Glutamatergic neuron (in vitro differentiated cells): ENCODE measurements around the gene PACRG. TPM values are rescaled to one million over a fixed set of nuclear protein-coding genes. Genes with fewer than 3 reads are reported as not detected.

Source experiments
- DNase-seq: peaks from one replicate; pipeline ENCODE4 v3.0.0; 2022
- H3K27ac Mint-ChIP-seq: one replicate; pipeline ENCODE4 v1.8.0; 2020; ENCODE audit warnings: mild to moderate bottlenecking, mixed read lengths, inconsistent platforms; ENCODE audit not compliant: unreplicated experiment
- H3K27me3 Mint-ChIP-seq: one replicate; pipeline ENCODE4 v1.8.0; 2020; ENCODE audit warnings: mild to moderate bottlenecking, moderate library complexity, mixed read lengths, inconsistent platforms; ENCODE audit not compliant: unreplicated experiment
- H3K36me3 Mint-ChIP-seq: one replicate; pipeline ENCODE4 v1.8.0; 2020; ENCODE audit warnings: mild to moderate bottlenecking, mixed read lengths, inconsistent platforms; ENCODE audit not compliant: unreplicated experiment
- H3K4me1 Mint-ChIP-seq: one replicate; pipeline ENCODE4 v1.8.0; 2020; ENCODE audit warnings: mild to moderate bottlenecking, low read depth, mixed read lengths, inconsistent platforms; ENCODE audit not compliant: unreplicated experiment
- H3K4me3 Mint-ChIP-seq: one replicate; pipeline ENCODE4 v1.8.0; 2020; ENCODE audit warnings: mild to moderate bottlenecking, mixed read lengths, inconsistent platforms; ENCODE audit not compliant: unreplicated experiment
- H3K9me3 Mint-ChIP-seq: one replicate; pipeline ENCODE4 v1.8.0; 2020; ENCODE audit warnings: mild to moderate bottlenecking, moderate library complexity, mixed read lengths, inconsistent platforms; ENCODE audit not compliant: unreplicated experiment
- total RNA-seq: library from RNA; stranded (reverse); fragmentation: NEBNext Ultra II Directional; extraction: Animal tissue kit (Norgen Biotek cat#: 25700); gene quantifications from one replicate; pipeline ENCODE4 v1.2.1, GENCODE V29; 2021; ENCODE audit not compliant: unreplicated experiment
- TF ChIP-seq, protein P1 (sequence below): fragments of 200-600 bp; sonication (generic); IDR thresholded peaks from one replicate; pipeline ENCODE4 v1.5.0; 2021; ENCODE audit not compliant: partially characterized antibody, unreplicated experiment

Gene PACRG
- total RNA-seq, 1 donor from 2014 or later: not detected

DNA sequence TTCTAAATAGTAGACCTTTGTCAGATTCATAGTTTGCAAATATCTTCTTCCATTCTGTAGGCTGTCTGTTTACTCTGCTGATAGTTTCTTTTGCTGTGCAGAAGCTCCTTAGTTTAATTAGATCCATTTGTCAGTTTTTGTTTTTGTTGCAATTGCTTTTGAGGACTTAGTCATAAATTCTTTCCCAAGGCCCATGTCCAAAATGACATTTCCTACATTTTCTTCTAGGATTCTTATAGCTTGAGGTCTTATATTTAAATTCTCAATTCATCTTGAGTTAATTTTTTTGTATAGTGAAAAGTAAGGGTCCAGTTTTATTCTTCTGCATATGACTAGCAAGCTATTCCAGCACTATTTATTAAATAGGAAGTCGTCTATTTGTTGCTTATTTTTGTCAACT is 287.0 kb downstream of the PACRG start:
- H3K4me1 Mint-ChIP-seq: no peaks in the 10 kb centered on the region
- no peak for DNase-seq
- no peaks in the 10 kb centered on the region for H3K36me3 Mint-ChIP-seq
- H3K9me3 Mint-ChIP-seq: no peaks in the 10 kb centered on the region
- H3K27ac Mint-ChIP-seq: no peak overlapping the region
- no peaks in the 10 kb centered on the region for H3K27me3 Mint-ChIP-seq
- TF ChIP-seq, protein P1, sequence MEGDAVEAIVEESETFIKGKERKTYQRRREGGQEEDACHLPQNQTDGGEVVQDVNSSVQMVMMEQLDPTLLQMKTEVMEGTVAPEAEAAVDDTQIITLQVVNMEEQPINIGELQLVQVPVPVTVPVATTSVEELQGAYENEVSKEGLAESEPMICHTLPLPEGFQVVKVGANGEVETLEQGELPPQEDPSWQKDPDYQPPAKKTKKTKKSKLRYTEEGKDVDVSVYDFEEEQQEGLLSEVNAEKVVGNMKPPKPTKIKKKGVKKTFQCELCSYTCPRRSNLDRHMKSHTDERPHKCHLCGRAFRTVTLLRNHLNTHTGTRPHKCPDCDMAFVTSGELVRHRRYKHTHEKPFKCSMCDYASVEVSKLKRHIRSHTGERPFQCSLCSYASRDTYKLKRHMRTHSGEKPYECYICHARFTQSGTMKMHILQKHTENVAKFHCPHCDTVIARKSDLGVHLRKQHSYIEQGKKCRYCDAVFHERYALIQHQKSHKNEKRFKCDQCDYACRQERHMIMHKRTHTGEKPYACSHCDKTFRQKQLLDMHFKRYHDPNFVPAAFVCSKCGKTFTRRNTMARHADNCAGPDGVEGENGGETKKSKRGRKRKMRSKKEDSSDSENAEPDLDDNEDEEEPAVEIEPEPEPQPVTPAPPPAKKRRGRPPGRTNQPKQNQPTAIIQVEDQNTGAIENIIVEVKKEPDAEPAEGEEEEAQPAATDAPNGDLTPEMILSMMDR: no peak
- H3K4me3 Mint-ChIP-seq: no peak overlapping the region

DNA sequence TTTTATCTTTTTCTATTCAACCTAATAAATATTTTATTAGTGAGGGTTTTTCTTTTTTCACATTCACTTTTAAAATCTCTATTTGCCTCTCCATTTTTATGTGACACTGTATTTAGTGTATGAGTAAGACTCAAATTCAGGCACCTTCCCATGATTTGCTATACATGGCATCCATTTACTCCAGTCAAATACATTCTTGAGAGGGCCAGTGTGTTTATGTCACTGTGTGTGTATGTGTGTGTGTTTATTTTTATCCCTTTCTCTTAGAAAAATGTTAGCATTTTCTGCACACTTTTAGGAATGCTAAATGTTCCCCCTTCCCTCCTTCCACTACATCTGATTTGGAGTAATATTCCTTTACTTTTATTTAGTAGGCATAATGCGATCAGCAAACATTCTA is 290.0 kb downstream of the PACRG start:
- H3K27ac Mint-ChIP-seq: no peak overlapping the region
- no peak overlapping the region for H3K4me3 Mint-ChIP-seq
- H3K36me3 Mint-ChIP-seq: peaks cover 5% of the 10 kb centered on the region
- H3K4me1 Mint-ChIP-seq: no peaks in the 10 kb centered on the region
- DNase-seq: no peak
- peaks cover 4% of the 10 kb centered on the region for H3K9me3 Mint-ChIP-seq
- TF ChIP-seq, protein P1: no peak
- H3K27me3 Mint-ChIP-seq: no peaks in the 10 kb centered on the region

DNA sequence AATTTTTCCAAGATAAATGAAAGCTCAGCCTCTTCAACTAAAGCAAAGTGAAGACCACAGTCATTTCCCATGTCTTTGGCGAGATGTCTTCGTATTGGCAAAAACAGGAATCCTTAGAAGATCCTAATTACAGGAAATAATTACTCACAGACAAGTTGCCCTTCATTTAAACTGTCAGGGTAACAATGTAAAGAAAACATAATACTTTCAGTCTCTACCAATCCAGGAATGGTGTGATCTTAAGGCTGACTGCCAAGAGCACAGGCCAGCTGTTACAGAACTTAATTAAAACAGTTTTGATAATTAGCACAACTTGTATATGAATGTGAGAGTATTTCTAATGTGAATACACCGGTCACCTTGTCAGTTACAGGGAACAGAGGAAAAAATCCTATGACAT is 292.2 kb downstream of the PACRG start:
- no peak for DNase-seq
- no peak overlapping the region for H3K4me3 Mint-ChIP-seq
- no peak overlapping the region for H3K27ac Mint-ChIP-seq
- TF ChIP-seq, protein P1: no peak
- no peaks in the 10 kb centered on the region for H3K27me3 Mint-ChIP-seq
- peaks cover 4% of the 10 kb centered on the region for H3K9me3 Mint-ChIP-seq
- H3K36me3 Mint-ChIP-seq: peaks cover 19% of the 10 kb centered on the region
- no peaks in the 10 kb centered on the region for H3K4me1 Mint-ChIP-seq

DNA sequence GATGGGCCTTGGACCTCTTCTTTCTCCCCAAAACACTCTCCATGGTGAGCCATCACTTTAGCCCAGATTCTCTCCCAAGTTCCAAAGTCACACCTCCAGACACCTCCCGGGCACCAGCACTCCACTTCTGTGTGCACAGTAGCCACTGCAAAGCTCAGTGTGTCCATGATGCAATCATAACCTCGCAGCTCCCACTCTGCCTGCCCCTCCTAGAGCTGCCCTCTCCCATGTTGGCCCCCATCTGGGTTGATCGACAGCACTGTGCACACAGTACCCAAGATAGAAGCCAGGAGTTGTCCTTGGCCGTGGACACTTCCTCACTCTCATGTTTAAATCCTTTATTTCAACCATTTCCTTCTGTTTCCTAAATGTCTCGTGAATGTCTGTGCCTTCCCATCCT is 293.3 kb downstream of the PACRG start:
- H3K4me1 Mint-ChIP-seq: no peaks in the 10 kb centered on the region
- no peak overlapping the region for H3K4me3 Mint-ChIP-seq
- H3K27me3 Mint-ChIP-seq: no peaks in the 10 kb centered on the region
- no peak overlapping the region for H3K27ac Mint-ChIP-seq
- peaks cover 19% of the 10 kb centered on the region for H3K36me3 Mint-ChIP-seq
- no peak for DNase-seq
- H3K9me3 Mint-ChIP-seq: peaks cover 4% of the 10 kb centered on the region
- TF ChIP-seq, protein P1: no peak

DNA sequence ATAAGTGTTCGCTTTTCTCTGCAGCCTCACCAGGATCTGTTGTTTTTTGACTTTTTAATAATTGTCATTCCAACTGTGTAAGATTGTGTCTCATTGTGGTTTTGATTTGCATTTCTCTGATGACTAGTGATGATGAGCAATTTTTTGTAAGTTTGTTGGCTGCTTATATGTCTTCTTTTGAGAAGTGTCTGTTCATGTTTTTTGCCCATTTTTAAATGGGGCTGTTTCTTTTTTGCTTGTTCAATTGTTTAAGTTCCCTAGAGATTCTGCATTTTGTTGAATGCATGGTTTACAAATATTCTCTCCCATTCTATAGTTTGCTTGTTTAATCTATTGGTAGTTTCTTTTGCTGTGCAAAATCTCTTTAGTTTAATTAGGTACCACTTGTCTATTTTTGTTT is 295.9 kb downstream of the PACRG start:
- H3K4me1 Mint-ChIP-seq: no peaks in the 10 kb centered on the region

More for the DNA sequence above, 295.9 kb downstream of the PACRG start:
- no peak for DNase-seq
- H3K9me3 Mint-ChIP-seq: peaks cover 5% of the 10 kb centered on the region
- TF ChIP-seq, protein P1: no peak
- H3K4me3 Mint-ChIP-seq: no peak overlapping the region
- no peak overlapping the region for H3K27ac Mint-ChIP-seq
- H3K27me3 Mint-ChIP-seq: no peaks in the 10 kb centered on the region
- H3K36me3 Mint-ChIP-seq: peaks cover 19% of the 10 kb centered on the region
